HepG2 (cell line): ENCODE data around the gene FIBP. TPM values are rescaled to one million over a fixed set of nuclear protein-coding genes. Genes with fewer than 3 reads are reported as not detected.

Experiments used
- ATAC-seq: fragments of 200-7000 bp; cut with Tn5 transposase; 3 replicates; pipeline ENCODE4 v1.9.1; 2020; ENCODE audit warnings: mild to moderate bottlenecking, moderate library complexity
- BruUV-seq: library from RNA; stranded (reverse); fragments of 400-500 nt; replicated peaks from 2 replicates; lab custom pipeline; 2021; lab: Mats Ljungman, UMichigan
- CTCF ChIA-PET: fragments of 300-600 bp; formaldehyde crosslinking; extraction: SDS; loops from one replicate; lab custom pipeline; 2021; ENCODE audit warnings: low total read pairs, inconsistent platforms, low intra/inter-chr PET ratio; lab: Yijun Ruan, JAX
- POLR2A ChIA-PET: fragments of 350-600 bp; sonication (Branson Sonifier 250); formaldehyde crosslinking; loops from one replicate; lab custom pipeline; 2020; ENCODE audit warnings: antibody characterized with exemption, inconsistent platforms; lab: Yijun Ruan, JAX
- DNase-seq: peaks from one replicate; pipeline ENCODE4 v3.0.0-alpha.2; 2015; ENCODE audit warnings: low spot score
- FAIRE-seq: peaks from 3 replicates; lab custom pipeline; 2011; peaks lifted over from hg19 to GRCh38; lab: Jason Lieb, UNC
- H2AFZ ChIP-seq: one replicate; pipeline ENCODE4 v1.6.1; 2011; ENCODE audit warnings: low read length, inconsistent platforms
- H3K27ac ChIP-seq: fragments of 300-600 bp; 3 replicates; pipeline ENCODE4 v1.8.0; 2011; ENCODE audit warnings: mixed run types, mild to moderate bottlenecking, mixed read lengths, low read length, inconsistent platforms; ENCODE audit not compliant: insufficient read depth; ENCODE audit errors: extremely low read length
- H3K27me3 ChIP-seq, 2 experiments: fragments of 200-600 bp in 1 of 2; 2 replicates in 1 of 2; 3 replicates in 1 of 2; pipeline versions ENCODE4 v1.6.0 to v1.8.0; 2011; ENCODE audit warnings: low read length in 2 of 2, mild to moderate bottlenecking in 2 of 2, moderate library complexity in 2 of 2, inconsistent platforms in 1 of 2; ENCODE audit not compliant: insufficient read depth in 2 of 2, control insufficient read depth in 1 of 2
- H3K36me3 ChIP-seq, 2 experiments: fragments of 200-600 bp in 1 of 2; replicated peaks in 1 of 2; 2 replicates in 1 of 2; 3 replicates in 1 of 2; pipeline versions ENCODE4 v1.5.1 to v1.8.0; 2011; ENCODE audit warnings: low read length in 2 of 2, inconsistent platforms in 1 of 2; ENCODE audit not compliant: insufficient read depth in 2 of 2, control insufficient read depth in 1 of 2
- H3K4me1 ChIP-seq: 2 replicates; pipeline ENCODE4 v1.5.1; 2012; ENCODE audit warnings: low read length, inconsistent platforms; ENCODE audit not compliant: insufficient read depth
- H3K4me2 ChIP-seq: 2 replicates; pipeline ENCODE4 v1.6.0; 2011; ENCODE audit warnings: low read depth, low read length, inconsistent platforms
- H3K4me3 ChIP-seq, 3 experiments: fragments of 200-600 bp in 1 of 3; sonication (generic), shearing (Covaris generic) in 1 of 3; replicated peaks in 1 of 3; 2 replicates each; pipeline ENCODE4 v1.5.1; 2011 to 2016; ENCODE audit warnings: low read length in 3 of 3, inconsistent platforms in 2 of 3, low read depth in 2 of 3, mild to moderate bottlenecking in 2 of 3, control low read depth in 1 of 3, mixed read lengths in 1 of 3; ENCODE audit not compliant: insufficient read depth in 1 of 3
- H3K79me2 ChIP-seq: one replicate; pipeline ENCODE4 v1.6.1; 2011; ENCODE audit warnings: low read length, inconsistent platforms; ENCODE audit not compliant: insufficient read depth
- H3K9ac ChIP-seq: 2 replicates; pipeline ENCODE4 v1.6.0; 2011; ENCODE audit warnings: mild to moderate bottlenecking, low read depth, low read length, inconsistent platforms; ENCODE audit not compliant: insufficient read depth
- H3K9me3 ChIP-seq: 2 replicates; pipeline ENCODE4 v1.5.1; 2012; ENCODE audit warnings: mild to moderate bottlenecking, low read length
- H4K20me1 ChIP-seq: 2 replicates; pipeline ENCODE4 v1.6.0; 2011; ENCODE audit warnings: inconsistent platforms, mild to moderate bottlenecking, low read length, moderate library complexity; ENCODE audit not compliant: insufficient read depth
- ADNP ChIP-seq: sonication (generic); formaldehyde crosslinking; IDR thresholded peaks from 2 replicates; pipeline ENCODE4 v1.4.0; 2020; ENCODE audit warnings: missing genetic modification reagents
- ATAD3A ChIP-seq: sonication (generic); formaldehyde crosslinking; IDR thresholded peaks from 2 replicates; pipeline ENCODE4 v1.4.0; 2020; ENCODE audit warnings: missing genetic modification reagents
- CAMTA2 ChIP-seq: sonication (generic); formaldehyde crosslinking; IDR thresholded peaks from 2 replicates; pipeline ENCODE4 v1.4.0; 2020; ENCODE audit warnings: mild to moderate bottlenecking, missing genetic modification reagents, borderline replicate concordance
- CENPBD1 ChIP-seq: sonication (generic); formaldehyde crosslinking; IDR thresholded peaks from 2 replicates; pipeline ENCODE4 v1.8.0; 2022; ENCODE audit warnings: missing genetic modification reagents, low read depth, mild to moderate bottlenecking, borderline replicate concordance
- FUBP1 ChIP-seq: sonication (generic); formaldehyde crosslinking; IDR thresholded peaks from 2 replicates; pipeline ENCODE4 v1.5.1; 2020; ENCODE audit warnings: missing genetic modification reagents, mild to moderate bottlenecking, borderline replicate concordance
- GATAD2A ChIP-seq: IDR thresholded peaks from 2 replicates; pipeline ENCODE4 v1.6.1; 2016
- HNRNPL ChIP-seq: fragments of 200-400 bp; formaldehyde crosslinking; IDR thresholded peaks from 2 replicates; pipeline ENCODE4 v1.6.1; 2017; ENCODE audit warnings: mild to moderate bottlenecking, low read depth, low read length
- MAFK ChIP-seq, 2 experiments: IDR thresholded peaks in 1 of 2; conservative IDR thresholded peaks in 1 of 2; 2 replicates each; pipeline ENCODE4 v1.6.1; 2011; ENCODE audit warnings: improper control_type of control experiment in 2 of 2, low read length in 2 of 2
- MAZ ChIP-seq, 2 experiments: sonication (generic) in 1 of 2; formaldehyde crosslinking in 1 of 2; IDR thresholded peaks; 2 replicates each; pipeline versions ENCODE4 v1.5.0 to v1.6.1; 2012 to 2020; ENCODE audit warnings: low read depth in 2 of 2, mild to moderate bottlenecking in 2 of 2, borderline replicate concordance in 1 of 2, improper control_type of control experiment in 1 of 2, low read length in 1 of 2, missing genetic modification reagents in 1 of 2, moderate library complexity in 1 of 2
- NFYB ChIP-seq: sonication (generic); formaldehyde crosslinking; IDR thresholded peaks from 2 replicates; pipeline ENCODE4 v1.4.0; 2020; ENCODE audit warnings: missing genetic modification reagents
- SMAD3 ChIP-seq: sonication (generic); formaldehyde crosslinking; IDR thresholded peaks from 2 replicates; pipeline ENCODE4 v1.4.0; 2020; ENCODE audit warnings: missing genetic modification reagents
- WIZ ChIP-seq: sonication (generic); formaldehyde crosslinking; IDR thresholded peaks from 2 replicates; pipeline ENCODE4 v1.5.1; 2020; ENCODE audit warnings: mild to moderate bottlenecking, missing genetic modification reagents
- ZGPAT ChIP-seq: IDR thresholded peaks from 2 replicates; pipeline ENCODE4 v1.6.1; 2016; ENCODE audit warnings: mild to moderate bottlenecking
- ZNF180 ChIP-seq: sonication (generic); formaldehyde crosslinking; IDR thresholded peaks from 2 replicates; pipeline ENCODE4 v1.4.0; 2020; ENCODE audit warnings: low read depth, missing genetic modification reagents, borderline replicate concordance
- ZNF720 ChIP-seq: sonication (generic); formaldehyde crosslinking; IDR thresholded peaks from 2 replicates; pipeline ENCODE4 v1.4.0; 2020; ENCODE audit warnings: missing genetic modification reagents
- ZNF75D ChIP-seq: sonication (generic); formaldehyde crosslinking; IDR thresholded peaks from 2 replicates; pipeline ENCODE4 v1.8.1; 2023; ENCODE audit warnings: missing genetic modification reagents, mild to moderate bottlenecking, borderline replicate concordance
- ZNF781 ChIP-seq: sonication (generic); formaldehyde crosslinking; IDR thresholded peaks from 2 replicates; pipeline ENCODE4 v1.5.1; 2020; ENCODE audit warnings: borderline replicate concordance, mild to moderate bottlenecking, missing genetic modification reagents; ENCODE audit errors: not compliant biosample characterization
- WGBS: methylation state at CpG from one replicate; pipeline ENCODE4 v1.1.6; 2017; ENCODE audit warnings: low lambda C conversion rate; 5-methylcytosine and 5-hydroxymethylcytosine counted together
- in situ Hi-C: cut with HindIII; loops from 2 replicates; pipeline ENCODE4 v1.10.0; 2017; ENCODE audit warnings: low pct_unique_long_range_greater_than_20kb; ENCODE audit not compliant: extremely low pct_ligation_motif_present
- intact Hi-C: fragments of 100-400 bp; cut with micrococcal nuclease; formaldehyde crosslinking; loops from one replicate; pipeline ENCODE4 v1.10.0; 2022; ENCODE audit not compliant: unreplicated experiment
- polyA plus RNA-seq, 8 experiments: library from polyadenylated mRNA; depleted of rRNA in 3 of 8; stranded (reverse) in 7 of 8; unstranded in 1 of 8; fragments of >200 nt; fragmentation: Illumina TruSeq in 4 of 8; extraction: Trizol in 4 of 8; gene quantifications; 2 replicates each; pipeline versions ENCODE4 v1.2.1 to v1.2.3, GENCODE V29; 2011 to 2016; ENCODE audit warnings: low read depth in 4 of 8, missing spikeins in 1 of 8, mixed read lengths in 1 of 8; ENCODE audit not compliant: insufficient read depth in 1 of 8
- total RNA-seq, 5 experiments: library from RNA; depleted of rRNA; stranded (reverse); fragments of >200 nt; fragmentation: Illumina TruSeq; extraction: Trizol; gene quantifications; 2 replicates each; pipeline ENCODE4 v1.2.3, GENCODE V29; 2016; ENCODE audit warnings: low read depth in 1 of 5
- TF ChIP-seq, protein P1 (sequence below): sonication (generic); formaldehyde crosslinking; IDR thresholded peaks from 2 replicates; pipeline ENCODE4 v1.4.0; 2020; ENCODE audit warnings: missing genetic modification reagents, low read depth, mild to moderate bottlenecking, borderline replicate concordance

Gene FIBP
- total and polyA plus RNA-seq, 2 of the 13 experiments (the other 11 are each of a cell fraction or from before 2014, with no cell fraction given) = 42.9 to 62.1 TPM

DNA sequence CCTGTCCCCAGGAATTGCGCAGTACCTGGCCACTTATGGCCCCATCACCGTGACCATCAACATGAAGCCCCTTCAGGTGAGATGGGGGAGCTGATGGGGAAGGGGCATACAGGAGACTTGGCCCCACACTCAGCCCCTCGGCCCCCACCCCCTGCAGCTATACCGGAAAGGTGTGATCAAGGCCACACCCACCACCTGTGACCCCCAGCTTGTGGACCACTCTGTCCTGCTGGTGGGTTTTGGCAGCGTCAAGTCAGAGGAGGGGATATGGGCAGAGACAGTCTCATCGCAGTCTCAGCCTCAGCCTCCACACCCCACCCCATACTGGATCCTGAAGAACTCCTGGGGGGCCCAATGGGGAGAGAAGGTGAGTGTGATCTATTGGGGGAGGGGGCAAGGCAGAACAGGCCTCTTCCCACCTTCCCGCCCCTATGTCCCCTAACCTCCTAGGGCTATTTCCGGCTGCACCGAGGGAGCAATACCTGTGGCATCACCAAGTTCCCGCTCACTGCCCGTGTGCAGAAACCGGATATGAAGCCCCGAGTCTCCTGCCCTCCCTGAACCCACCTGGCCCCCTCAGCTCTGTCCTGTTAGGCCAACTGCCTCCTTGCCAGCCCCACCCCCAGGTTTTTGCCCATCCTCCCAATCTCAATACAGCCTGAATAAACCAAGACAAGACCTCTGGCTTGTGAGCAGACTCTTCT lies 5.1 kb downstream of the FIBP start:
- 94% methylated on average over 10 of the region's 13 CpGs for WGBS
- Histone ChIP-seq H3K79me2 (no peaks in the 10 kb centered on the region), H3K4me1 (peaks cover 39% of the 10 kb centered on the region), H3K27ac (no peak overlapping the region), H3K4me3 (no peak overlapping the region), H2AFZ (no peak overlapping the region), H3K4me2 (no peak overlapping the region), H3K9ac (no peak overlapping the region), H3K9me3 (no peaks in the 10 kb centered on the region), H4K20me1 (no peaks in the 10 kb centered on the region), H3K36me3 (peaks cover 4 to 19% of the 10 kb centered on the region in 2 experiments; a peak in 4 of 5 replicates), H3K27me3 (no peaks in the 10 kb centered on the region; a peak in 1 of 5 replicates)
- TF ChIP-seq MAFK (conservative IDR thresholded peaks at IDR 0.05 in 1 of 2, IDR thresholded peaks at IDR 0.05 in 1 of 2; ENCODE audit: low read length in 2 of 2) (no peak), GATAD2A (CRISPR knock-in tag) (no peak), ZNF180 (no peak), NFYB (CRISPR knock-in tag) (no peak), ZNF781 (CRISPR knock-in tag) (no peak), CENPBD1 (CRISPR knock-in tag) (no peak), MAZ (IDR thresholded peaks at IDR 0.05; ENCODE audit: borderline replicate concordance, low read depth, low read length) (no peak), MAZ (CRISPR knock-in tag; IDR thresholded peaks at IDR 0.05; ENCODE audit: low read depth) (no peak), CAMTA2 (CRISPR knock-in tag) (no peak), ZGPAT (CRISPR knock-in tag) (no peak), ZNF75D (CRISPR knock-in tag) (no peak), ATAD3A (no peak), ADNP (no peak), ZNF720 (CRISPR knock-in tag) (no peak), WIZ (no peak), HNRNPL (no peak), FUBP1 (CRISPR knock-in tag) (no peak), SMAD3 (no peak)
- TF ChIP-seq, protein P1, sequence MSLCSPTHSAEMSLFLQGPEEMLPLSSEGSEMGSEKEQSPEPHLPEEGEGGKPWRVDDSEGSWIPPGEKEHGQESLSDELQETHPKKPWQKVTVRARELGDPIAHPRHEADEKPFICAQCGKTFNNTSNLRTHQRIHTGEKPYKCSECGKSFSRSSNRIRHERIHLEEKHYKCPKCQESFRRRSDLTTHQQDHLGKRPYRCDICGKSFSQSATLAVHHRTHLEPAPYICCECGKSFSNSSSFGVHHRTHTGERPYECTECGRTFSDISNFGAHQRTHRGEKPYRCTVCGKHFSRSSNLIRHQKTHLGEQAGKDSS (CRISPR knock-in tag) = no peak
- DNase-seq (no peak), ATAC-seq (no peak), FAIRE-seq (no peak)
- intact Hi-C loops = no loop called here
- BruUV-seq = no TSS peak
- POLR2A ChIA-PET = no interaction called here
- in situ Hi-C loops = loop anchor here (5.0 kb wide), 1 partner anchor 104 kb away; no protein-coding TSS in a partner anchor
- CTCF ChIA-PET = interaction anchor here (1.7 to 2.9 kb wide), 3 partner anchors 23 to 177 kb away, joined by 6 to 77 read pairs (median 7); partner anchors contain the start of gene MUS81
